ENCODE data around the gene GLRA2.

The GLRA2 gene

GRCh38 chrX:14702145-14702544, 172.8 kb downstream of the GLRA2 start:
- no peaks in the 10 kb centered on the region for H3K36me3 ChIP-seq (replicated peaks; ENCODE audit: low read depth, low read length)
- no peak overlapping the region for H3K4me2 ChIP-seq (ENCODE audit: low read length)
- TF ChIP-seq EZH2phosphoT487 (IDR thresholded peaks at IDR 0.05; ENCODE audit: low read depth) = no peak
- TF ChIP-seq, protein P1, sequence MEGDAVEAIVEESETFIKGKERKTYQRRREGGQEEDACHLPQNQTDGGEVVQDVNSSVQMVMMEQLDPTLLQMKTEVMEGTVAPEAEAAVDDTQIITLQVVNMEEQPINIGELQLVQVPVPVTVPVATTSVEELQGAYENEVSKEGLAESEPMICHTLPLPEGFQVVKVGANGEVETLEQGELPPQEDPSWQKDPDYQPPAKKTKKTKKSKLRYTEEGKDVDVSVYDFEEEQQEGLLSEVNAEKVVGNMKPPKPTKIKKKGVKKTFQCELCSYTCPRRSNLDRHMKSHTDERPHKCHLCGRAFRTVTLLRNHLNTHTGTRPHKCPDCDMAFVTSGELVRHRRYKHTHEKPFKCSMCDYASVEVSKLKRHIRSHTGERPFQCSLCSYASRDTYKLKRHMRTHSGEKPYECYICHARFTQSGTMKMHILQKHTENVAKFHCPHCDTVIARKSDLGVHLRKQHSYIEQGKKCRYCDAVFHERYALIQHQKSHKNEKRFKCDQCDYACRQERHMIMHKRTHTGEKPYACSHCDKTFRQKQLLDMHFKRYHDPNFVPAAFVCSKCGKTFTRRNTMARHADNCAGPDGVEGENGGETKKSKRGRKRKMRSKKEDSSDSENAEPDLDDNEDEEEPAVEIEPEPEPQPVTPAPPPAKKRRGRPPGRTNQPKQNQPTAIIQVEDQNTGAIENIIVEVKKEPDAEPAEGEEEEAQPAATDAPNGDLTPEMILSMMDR (IDR thresholded peaks at IDR 0.05; ENCODE audit: low read depth, low read length) = no peak
- no peaks in the 10 kb centered on the region for H3K4me1 ChIP-seq (ENCODE audit: low read length)
- H3K27ac ChIP-seq (ENCODE audit: low read length) = no peak overlapping the region
- H3K9ac ChIP-seq (ENCODE audit: low read length) = no peak overlapping the region
- H3K79me2 ChIP-seq (ENCODE audit: low read length) = no peaks in the 10 kb centered on the region
- no peaks in the 10 kb centered on the region for H3K27me3 ChIP-seq (ENCODE audit: low read depth, low read length)
- H2AFZ ChIP-seq (ENCODE audit: low read depth, low read length) = no peak overlapping the region
- no peak overlapping the region for H3K4me3 ChIP-seq (ENCODE audit: low read length)
- no peaks in the 10 kb centered on the region for H4K20me1 ChIP-seq (ENCODE audit: insufficient read depth, low read length)
- no peaks in the 10 kb centered on the region for H3K9me3 ChIP-seq (ENCODE audit: insufficient read depth, low read length)

DNA sequence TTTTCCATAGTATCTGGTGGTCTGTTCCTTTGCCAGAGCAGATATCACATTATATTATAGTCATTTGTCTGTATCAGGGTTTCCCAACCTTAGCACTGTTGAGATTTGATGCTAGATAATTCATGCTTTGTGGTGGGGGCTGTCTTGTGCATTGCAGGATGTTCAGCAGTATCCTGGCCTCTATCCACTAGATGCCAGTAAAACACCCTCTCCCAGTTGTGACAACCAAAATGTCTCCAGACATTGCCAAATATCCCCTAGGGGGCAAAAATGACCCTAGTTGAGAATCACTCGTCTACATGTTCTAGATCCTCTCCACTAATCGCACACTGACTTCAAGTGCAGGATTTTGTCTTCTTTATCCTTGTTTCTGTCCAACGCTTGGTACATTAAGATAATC, 182.8 kb downstream of the GLRA2 start:
- H3K4me1 ChIP-seq (ENCODE audit: low read length) = no peaks in the 10 kb centered on the region
- H3K79me2 ChIP-seq (ENCODE audit: low read length) = no peaks in the 10 kb centered on the region
- no peak overlapping the region for H3K4me3 ChIP-seq (ENCODE audit: low read length)
- no peak overlapping the region for H3K27ac ChIP-seq (ENCODE audit: low read length)
- no peak overlapping the region for H3K9ac ChIP-seq (ENCODE audit: low read length)
- no peaks in the 10 kb centered on the region for H3K9me3 ChIP-seq (ENCODE audit: insufficient read depth, low read length)
- H3K36me3 ChIP-seq (replicated peaks; ENCODE audit: low read depth, low read length) = no peaks in the 10 kb centered on the region
- no peaks in the 10 kb centered on the region for H4K20me1 ChIP-seq (ENCODE audit: insufficient read depth, low read length)
- H3K27me3 ChIP-seq (ENCODE audit: low read depth, low read length) = no peaks in the 10 kb centered on the region
- H2AFZ ChIP-seq (ENCODE audit: low read depth, low read length) = no peak overlapping the region
- no peak overlapping the region for H3K4me2 ChIP-seq (ENCODE audit: low read length)
- TF ChIP-seq EZH2phosphoT487 (IDR thresholded peaks at IDR 0.05; ENCODE audit: low read depth) = no peak
- TF ChIP-seq, protein P1 (IDR thresholded peaks at IDR 0.05; ENCODE audit: low read depth, low read length) = no peak

DNA sequence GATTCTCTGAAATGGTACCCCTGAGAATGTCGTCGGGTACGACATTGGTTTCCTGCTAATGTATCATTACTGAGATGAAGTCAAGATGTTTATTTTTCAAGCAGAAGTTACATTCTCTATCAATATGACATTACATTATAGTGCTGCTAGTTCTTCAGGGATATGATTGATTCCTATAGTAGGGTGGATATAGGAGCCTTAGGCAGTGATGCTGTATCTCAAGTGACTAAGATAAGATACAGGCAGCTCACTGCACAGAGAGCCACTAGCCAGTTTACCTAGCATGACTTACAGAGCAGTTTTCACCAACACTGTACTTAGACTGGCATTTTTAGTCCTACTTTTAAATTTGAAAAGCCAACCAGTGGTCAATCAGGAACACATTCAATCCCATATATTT, 188.6 kb downstream of the GLRA2 start:
- no peak overlapping the region for H3K4me3 ChIP-seq (ENCODE audit: low read length)

DNA sequence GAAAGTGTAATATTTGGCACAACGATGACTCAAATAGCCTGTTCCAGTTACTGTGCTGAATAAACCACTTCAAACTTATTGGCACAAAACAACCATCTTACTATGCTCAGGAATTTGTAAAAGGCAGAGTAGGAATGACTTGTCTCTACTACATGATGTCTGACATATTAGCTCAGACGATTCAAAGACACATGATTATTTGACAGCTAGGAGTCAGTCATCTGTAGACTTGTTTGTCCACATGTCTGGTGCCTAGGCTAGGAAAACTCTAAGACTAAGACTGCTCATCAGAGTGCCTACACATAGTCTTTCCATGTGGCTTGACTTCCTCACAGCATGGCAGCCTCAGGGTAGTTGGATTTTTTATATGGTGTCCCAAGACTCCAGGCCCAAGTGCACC, 189.1 kb downstream of the GLRA2 start:
- Histone ChIP-seq H3K79me2 (ENCODE audit: low read length) (no peaks in the 10 kb centered on the region), H3K9ac (ENCODE audit: low read length) (no peak overlapping the region), H3K27me3 (ENCODE audit: low read depth, low read length) (no peaks in the 10 kb centered on the region), H3K9me3 (ENCODE audit: insufficient read depth, low read length) (no peaks in the 10 kb centered on the region), H3K4me1 (ENCODE audit: low read length) (no peaks in the 10 kb centered on the region), H3K27ac (ENCODE audit: low read length) (no peak overlapping the region), H4K20me1 (ENCODE audit: insufficient read depth, low read length) (no peaks in the 10 kb centered on the region), H2AFZ (ENCODE audit: low read depth, low read length) (no peak overlapping the region), H3K36me3 (replicated peaks; ENCODE audit: low read depth, low read length) (no peaks in the 10 kb centered on the region), H3K4me3 (ENCODE audit: low read length) (no peak overlapping the region), H3K4me2 (ENCODE audit: low read length) (no peak overlapping the region)
- TF ChIP-seq, protein P1 (IDR thresholded peaks at IDR 0.05; ENCODE audit: low read depth, low read length) = no peak
- no peak for TF ChIP-seq EZH2phosphoT487 (IDR thresholded peaks at IDR 0.05; ENCODE audit: low read depth)

More for the DNA sequence above, 188.6 kb downstream of the GLRA2 start:
- Histone ChIP-seq H3K27ac (ENCODE audit: low read length) (no peak overlapping the region), H2AFZ (ENCODE audit: low read depth, low read length) (no peak overlapping the region), H3K4me1 (ENCODE audit: low read length) (no peaks in the 10 kb centered on the region), H4K20me1 (ENCODE audit: insufficient read depth, low read length) (no peaks in the 10 kb centered on the region), H3K27me3 (ENCODE audit: low read depth, low read length) (no peaks in the 10 kb centered on the region), H3K4me2 (ENCODE audit: low read length) (no peak overlapping the region), H3K9ac (ENCODE audit: low read length) (no peak overlapping the region), H3K79me2 (ENCODE audit: low read length) (no peaks in the 10 kb centered on the region), H3K36me3 (replicated peaks; ENCODE audit: low read depth, low read length) (no peaks in the 10 kb centered on the region), H3K9me3 (ENCODE audit: insufficient read depth, low read length) (no peaks in the 10 kb centered on the region)
- no peak for TF ChIP-seq EZH2phosphoT487 (IDR thresholded peaks at IDR 0.05; ENCODE audit: low read depth)
- TF ChIP-seq, protein P1 (IDR thresholded peaks at IDR 0.05; ENCODE audit: low read depth, low read length) = no peak

Measured in OCI-LY3 (cell line).